Retina (tissue), 1 donor: ENCODE measurements around the gene PTAR1.

Experiments used
- DNase-seq: peaks from one replicate; pipeline ENCODE4 v3.0.0-alpha.2; 2016

Gene PTAR1

DNA sequence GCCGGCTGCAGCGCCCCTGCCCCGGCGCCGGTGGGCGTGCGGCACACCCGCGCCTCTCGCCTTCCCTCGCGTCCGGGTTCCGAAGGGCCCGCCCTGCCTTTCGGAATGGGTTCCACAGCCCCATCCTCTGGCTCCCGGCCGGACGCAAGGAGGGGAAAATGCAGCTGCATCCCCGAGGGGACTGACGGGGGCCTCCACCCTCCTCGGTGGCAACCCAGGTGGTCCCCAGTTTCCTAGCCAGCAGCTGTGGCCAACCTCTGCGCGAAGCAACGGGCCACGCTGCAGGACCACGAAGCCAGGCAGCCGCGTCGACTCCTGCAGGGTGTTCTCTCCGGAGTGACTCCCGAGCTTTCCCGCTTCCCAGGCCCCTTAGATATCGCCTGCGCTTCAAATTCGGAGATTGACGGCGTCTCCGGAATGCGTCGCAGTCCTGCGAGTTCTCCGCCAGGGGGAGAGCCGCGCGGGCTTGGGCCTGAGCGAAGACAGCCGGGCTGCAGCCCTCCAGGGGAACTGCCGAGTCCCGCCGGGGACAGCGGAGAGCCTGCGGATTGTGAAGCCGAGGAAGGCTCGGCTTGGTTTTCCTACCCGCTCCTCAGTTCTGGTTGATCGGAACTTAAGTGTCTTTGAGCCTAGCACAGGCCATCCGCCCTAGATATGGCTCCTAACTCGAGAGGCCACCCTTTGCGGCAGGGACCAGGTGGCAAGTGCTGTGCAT, 87.1 kb downstream of the PTAR1 start:
- peak; percentile 97 for DNase-seq

DNA sequence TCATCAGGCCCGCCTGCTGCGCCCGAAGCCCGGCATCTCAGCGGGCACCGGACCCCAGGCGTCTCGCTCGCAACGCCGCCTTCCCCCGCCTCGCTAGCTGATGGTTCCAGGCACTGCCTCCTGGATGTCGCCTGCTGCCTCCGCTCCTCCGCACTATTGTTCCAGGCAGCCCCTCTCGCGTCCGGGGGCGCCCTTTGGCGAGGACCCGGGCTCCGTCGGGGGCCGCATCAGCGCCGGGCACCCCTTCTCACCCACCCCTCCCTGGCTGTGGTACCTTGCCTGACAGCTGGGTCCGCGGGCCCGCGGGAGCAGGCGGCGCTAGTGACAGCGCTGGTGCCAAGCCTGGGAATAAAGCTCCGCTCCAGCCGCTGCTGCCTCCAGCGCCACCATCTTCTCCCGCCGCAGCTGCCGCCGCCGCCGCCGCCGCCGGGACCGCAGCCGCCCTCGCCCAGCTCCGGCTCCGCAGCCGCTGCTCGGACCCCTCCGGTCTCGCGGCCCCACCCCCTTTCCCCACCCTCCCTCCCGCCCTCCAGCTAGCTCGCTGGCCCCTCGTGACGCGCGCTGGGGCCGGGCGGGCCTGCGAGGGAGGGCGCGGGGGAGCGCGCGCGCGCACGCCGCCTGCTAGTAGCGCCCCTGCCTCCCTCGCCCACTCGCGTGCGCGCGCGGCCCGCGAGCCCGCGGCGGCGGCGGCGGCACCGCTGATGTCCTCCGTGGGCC, 87.8 kb downstream of the PTAR1 start, which contains the start of gene APBA1:
APBA1 (minus strand) TSS at position 493 of the 717 bp plus-strand sequence.
- DNase-seq, result peak; percentile 91

DNA sequence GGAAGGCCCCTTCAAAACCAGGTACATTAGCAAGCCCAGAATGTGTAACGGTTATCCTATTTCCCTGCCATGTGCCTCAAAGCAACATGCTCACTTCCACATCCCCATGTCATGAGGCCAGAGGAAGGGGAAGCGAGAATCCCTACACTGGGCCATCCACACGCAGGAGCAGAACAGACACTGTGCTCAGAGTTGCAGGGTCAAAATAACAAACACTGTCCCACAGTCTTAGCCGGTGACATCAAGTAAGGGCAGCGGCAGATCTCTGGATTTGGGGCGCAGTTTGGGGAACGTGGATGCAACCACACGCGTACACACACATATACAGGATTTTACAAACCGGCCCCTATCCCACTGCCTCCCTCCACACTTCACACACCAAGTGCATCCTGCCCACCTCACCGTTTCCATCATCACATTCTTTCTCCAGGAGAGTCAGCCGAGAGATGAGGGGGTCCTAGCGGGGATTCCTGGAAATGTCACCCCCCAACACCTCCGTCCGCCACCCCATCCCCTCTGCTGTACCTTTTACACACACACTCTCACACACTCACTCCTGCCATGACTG, 88.4 kb downstream of the PTAR1 start:
- no peak for DNase-seq

DNA sequence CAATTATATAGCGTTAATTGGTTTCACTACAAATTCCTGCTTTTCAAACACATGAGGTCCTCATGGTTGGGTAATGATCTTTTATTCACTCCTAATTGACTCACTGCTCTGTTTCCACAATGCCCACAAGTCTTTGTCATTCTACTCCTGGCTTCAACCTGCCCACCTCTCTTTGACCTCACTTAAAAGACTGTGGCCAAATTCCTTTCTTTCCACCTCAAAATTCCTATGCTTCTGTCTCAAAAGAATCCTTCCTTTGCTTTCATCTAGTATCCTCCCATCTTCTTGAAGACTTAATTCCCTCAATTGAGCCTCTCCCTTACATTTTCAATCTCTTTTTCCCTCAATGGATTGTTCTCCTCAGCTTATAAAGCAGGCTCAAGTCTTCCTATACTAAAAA, 92.5 kb downstream of the PTAR1 start:
- DNase-seq, result no peak

DNA sequence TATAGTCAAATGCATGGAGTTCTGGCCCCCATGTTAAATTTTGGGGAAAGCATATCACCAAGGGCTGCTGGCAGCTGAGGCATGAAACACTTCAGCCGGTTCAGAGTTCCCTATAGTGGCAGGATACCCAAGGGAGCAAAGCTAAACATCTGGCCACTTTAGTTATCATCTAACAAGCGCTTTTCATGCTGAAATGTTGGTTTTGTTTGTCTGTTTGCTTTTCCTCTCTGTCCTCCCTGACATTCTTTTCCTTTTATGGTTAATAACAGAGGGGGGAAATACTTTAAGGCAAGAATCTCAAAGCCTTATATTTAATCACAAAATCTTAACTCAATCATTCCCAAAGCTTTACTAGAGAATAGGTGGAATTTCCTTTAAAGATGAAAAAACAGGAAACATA, 99.5 kb downstream of the PTAR1 start:
- DNase-seq, result no peak
